Neutrophil (primary cell): ENCODE measurements around the gene MRPL40.

ENCODE experiments used
- H3K27ac ChIP-seq: fragments of 200-600 bp; sonication (generic); 2 replicates; pipeline ENCODE4 v1.5.1; 2016; ENCODE audit warnings: mild to moderate bottlenecking, moderate library complexity
- H3K27me3 ChIP-seq: fragments of 200-600 bp; sonication (generic); 2 replicates; pipeline ENCODE4 v1.6.0; 2016; ENCODE audit warnings: mild to moderate bottlenecking
- H3K36me3 ChIP-seq: fragments of 200-600 bp; sonication (generic); 2 replicates; pipeline ENCODE4 v1.5.1; 2017
- H3K4me1 ChIP-seq, 2 experiments: fragments of 200-600 bp in 1 of 2; sonication (generic) in 1 of 2; 1 replicate in 1 of 2; 2 replicates in 1 of 2; pipeline versions ENCODE4 v1.5.1 to v1.6.1; 2013 to 2016; ENCODE audit warnings: low read depth in 1 of 2, low read length in 1 of 2, mild to moderate bottlenecking in 1 of 2, moderate library complexity in 1 of 2; ENCODE audit not compliant: control insufficient read depth in 1 of 2, insufficient read depth in 1 of 2
- H3K4me3 ChIP-seq, 2 experiments: fragments of 200-600 bp in 1 of 2; sonication (generic) in 1 of 2; 1 replicate in 1 of 2; 2 replicates in 1 of 2; pipeline ENCODE4 v1.5.1; 2013 to 2016; ENCODE audit warnings: low read depth in 1 of 2, low read length in 1 of 2, mild to moderate bottlenecking in 1 of 2, moderate library complexity in 1 of 2
- H3K9me3 ChIP-seq: fragments of 200-600 bp; sonication (generic); 2 replicates; pipeline ENCODE4 v1.5.1; 2016
- TF ChIP-seq, protein P1 (sequence below): fragments of 200-600 bp; sonication (generic); IDR thresholded peaks from 2 replicates; pipeline ENCODE4 v1.5.1; 2016; ENCODE audit warnings: antibody characterized with exemption

MRPL40 gene

DNA sequence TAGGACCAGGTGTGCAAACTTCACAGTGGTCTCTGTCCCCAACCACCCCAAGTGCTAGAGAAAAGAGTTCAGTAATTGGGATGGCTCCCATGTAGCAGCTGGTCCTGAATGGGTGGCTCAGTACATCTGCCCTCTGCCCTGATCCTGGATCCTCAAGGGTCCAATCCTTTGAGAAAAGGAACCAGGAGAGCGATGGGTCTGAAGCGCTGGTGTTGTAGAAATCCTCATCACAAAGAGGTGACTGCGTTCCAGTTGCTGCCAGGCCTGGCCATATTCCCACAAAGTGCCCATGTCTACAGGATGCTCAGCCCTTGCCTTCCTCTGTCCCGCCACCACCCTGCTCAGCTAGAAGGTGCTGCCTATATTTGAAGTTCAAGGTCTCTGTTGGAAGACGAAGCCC, 21.4 kb downstream of the MRPL40 start:
- TF ChIP-seq, protein P1, sequence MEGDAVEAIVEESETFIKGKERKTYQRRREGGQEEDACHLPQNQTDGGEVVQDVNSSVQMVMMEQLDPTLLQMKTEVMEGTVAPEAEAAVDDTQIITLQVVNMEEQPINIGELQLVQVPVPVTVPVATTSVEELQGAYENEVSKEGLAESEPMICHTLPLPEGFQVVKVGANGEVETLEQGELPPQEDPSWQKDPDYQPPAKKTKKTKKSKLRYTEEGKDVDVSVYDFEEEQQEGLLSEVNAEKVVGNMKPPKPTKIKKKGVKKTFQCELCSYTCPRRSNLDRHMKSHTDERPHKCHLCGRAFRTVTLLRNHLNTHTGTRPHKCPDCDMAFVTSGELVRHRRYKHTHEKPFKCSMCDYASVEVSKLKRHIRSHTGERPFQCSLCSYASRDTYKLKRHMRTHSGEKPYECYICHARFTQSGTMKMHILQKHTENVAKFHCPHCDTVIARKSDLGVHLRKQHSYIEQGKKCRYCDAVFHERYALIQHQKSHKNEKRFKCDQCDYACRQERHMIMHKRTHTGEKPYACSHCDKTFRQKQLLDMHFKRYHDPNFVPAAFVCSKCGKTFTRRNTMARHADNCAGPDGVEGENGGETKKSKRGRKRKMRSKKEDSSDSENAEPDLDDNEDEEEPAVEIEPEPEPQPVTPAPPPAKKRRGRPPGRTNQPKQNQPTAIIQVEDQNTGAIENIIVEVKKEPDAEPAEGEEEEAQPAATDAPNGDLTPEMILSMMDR, result no peak
- H3K9me3 ChIP-seq, result no peaks in the 10 kb centered on the region
- peaks cover 95% of the 10 kb centered on the region for H3K36me3 ChIP-seq
- no peaks in the 10 kb centered on the region for H3K4me1 ChIP-seq
- H3K4me3 ChIP-seq, result no peak overlapping the region
- H3K27ac ChIP-seq, result no peak overlapping the region
- no peaks in the 10 kb centered on the region for H3K27me3 ChIP-seq

DNA sequence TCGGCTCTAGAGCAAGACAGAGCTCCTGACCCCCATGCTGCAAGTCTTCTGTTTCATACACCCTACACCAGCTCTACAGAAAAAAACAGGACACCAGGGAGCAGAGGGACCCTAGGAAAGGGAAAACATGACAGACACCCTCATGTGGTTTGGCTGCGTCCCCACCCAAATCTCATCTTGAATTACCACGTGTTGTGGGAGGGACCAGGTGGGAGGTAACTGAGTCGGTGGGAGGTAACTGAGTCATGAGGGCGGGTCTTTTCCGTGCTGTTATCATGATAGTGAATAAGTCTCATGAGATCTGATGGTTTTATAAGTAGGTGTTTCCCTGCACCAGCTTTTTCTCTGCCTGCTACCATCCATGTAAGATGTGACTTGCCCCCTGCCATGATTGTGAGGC, 21.8 kb downstream of the MRPL40 start:
- no peaks in the 10 kb centered on the region for H3K9me3 ChIP-seq
- TF ChIP-seq, protein P1, result no peak
- H3K27me3 ChIP-seq, result no peaks in the 10 kb centered on the region
- H3K27ac ChIP-seq, result no peak overlapping the region
- peaks cover 98% of the 10 kb centered on the region for H3K36me3 ChIP-seq
- H3K4me1 ChIP-seq, result no peaks in the 10 kb centered on the region
- no peak overlapping the region for H3K4me3 ChIP-seq

DNA sequence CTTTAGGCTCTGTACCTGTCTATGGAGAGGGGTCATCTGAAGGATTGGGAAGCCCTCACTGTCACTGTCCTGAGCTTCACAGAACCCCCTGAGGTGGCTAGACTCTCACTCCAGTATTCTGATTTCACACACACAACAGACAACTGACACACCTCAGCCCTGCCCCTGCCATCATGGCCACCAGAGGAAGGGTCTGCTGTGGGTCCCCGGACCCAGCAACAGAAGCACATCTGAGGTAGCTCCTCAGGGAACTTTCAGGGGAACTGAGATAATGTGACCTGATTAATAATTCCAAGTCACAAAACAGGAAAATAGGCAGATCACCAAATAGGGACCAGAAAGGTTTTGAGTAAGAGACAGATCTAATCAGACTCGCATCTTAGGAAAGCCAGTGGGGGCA, 22.7 kb downstream of the MRPL40 start:
- H3K4me1 ChIP-seq, result no peaks in the 10 kb centered on the region
- TF ChIP-seq, protein P1, result no peak
- peaks cover 97% of the 10 kb centered on the region for H3K36me3 ChIP-seq

DNA sequence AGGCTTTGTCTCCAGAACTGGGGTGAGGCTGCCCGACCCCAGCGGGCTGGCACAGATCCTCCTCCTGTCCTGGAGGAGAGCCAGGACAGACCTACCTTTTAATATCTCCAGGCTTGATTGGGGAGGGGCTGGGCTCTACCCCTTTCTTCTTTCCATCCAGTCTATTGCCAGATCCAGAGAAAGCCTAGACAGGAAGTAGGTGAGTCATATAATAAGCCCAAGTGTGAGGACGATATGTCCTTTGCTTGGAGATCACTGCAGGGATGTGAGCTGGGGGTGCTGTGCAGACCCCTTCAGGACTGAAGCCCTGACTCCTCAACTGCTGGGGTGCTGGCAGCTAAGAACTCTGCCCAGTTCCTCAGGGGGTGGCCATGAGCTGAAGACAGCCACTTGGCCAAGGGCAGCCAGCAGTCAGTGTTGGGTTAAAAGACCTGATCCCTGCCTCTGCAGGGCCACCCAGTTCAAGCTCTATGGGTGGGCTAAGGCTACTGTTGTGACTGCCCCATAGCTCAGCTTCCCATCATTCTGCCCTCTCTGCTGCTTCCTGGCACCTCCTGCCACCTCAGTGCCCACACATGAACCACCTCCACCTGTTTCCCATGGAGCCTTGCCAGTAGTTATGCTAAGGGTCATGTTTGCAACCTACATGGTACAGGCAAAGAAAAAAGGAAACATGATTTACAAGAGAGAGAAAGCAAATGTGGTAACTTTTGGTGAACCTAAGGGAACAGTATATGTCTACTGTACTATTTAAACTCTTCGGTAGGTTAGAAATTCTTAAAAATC, 23.4 kb downstream of the MRPL40 start:
- TF ChIP-seq, protein P1, result no peak
- Histone ChIP-seq H3K4me3 (no peak overlapping the region), H3K27ac (no peak overlapping the region), H3K27me3 (no peaks in the 10 kb centered on the region), H3K4me1 (no peaks in the 10 kb centered on the region), H3K9me3 (no peaks in the 10 kb centered on the region), H3K36me3 (peaks cover 97% of the 10 kb centered on the region)

More for the DNA sequence above, 22.7 kb downstream of the MRPL40 start:
- H3K27ac ChIP-seq, result no peak overlapping the region
- no peaks in the 10 kb centered on the region for H3K9me3 ChIP-seq
- no peak overlapping the region for H3K4me3 ChIP-seq
- H3K27me3 ChIP-seq, result no peaks in the 10 kb centered on the region

DNA sequence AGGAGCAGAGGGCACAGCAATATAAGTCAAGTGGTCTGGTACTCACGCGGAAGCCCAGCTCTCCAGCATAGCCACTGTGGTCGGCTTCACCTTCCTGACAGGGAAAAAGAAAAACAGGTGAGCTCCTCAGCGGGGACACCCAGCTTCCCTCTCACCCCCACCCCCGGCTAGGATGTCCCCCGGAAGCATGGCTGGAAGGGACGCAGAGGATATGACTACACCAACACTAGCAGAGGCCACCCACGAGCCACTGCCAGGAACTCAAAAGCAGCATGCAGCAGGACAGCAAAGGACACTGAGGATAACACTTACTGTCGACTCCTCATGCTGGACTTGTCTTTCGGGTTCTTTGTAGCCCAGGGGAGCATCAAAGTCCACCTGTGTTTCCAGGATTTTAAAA, 24.2 kb downstream of the MRPL40 start:
- Histone ChIP-seq H3K27me3 (no peaks in the 10 kb centered on the region), H3K27ac (no peak overlapping the region), H3K4me3 (no peak overlapping the region), H3K4me1 (no peaks in the 10 kb centered on the region), H3K9me3 (no peaks in the 10 kb centered on the region), H3K36me3 (peaks cover 99% of the 10 kb centered on the region)
- TF ChIP-seq, protein P1, result no peak
